GM12878 (cell line): ENCODE data around the gene PRDM7.
"Not testable (repeated sequence)": the region's sequence is repeated elsewhere in the genome, so short reads cannot be mapped to it uniquely, and the experiment has no call there.

Experiments used
- BACH1 ChIP-seq: fragments of 450-650 bp; IDR thresholded peaks from 2 replicates; pipeline ENCODE4 v1.6.1; 2017; ENCODE audit warnings: mild to moderate bottlenecking, borderline replicate concordance
- BCL11A ChIP-seq: IDR thresholded peaks from 2 replicates; pipeline ENCODE4 v1.6.1; 2011; ENCODE audit warnings: low read depth, low read length
- CTCF ChIP-seq, 3 experiments: IDR thresholded peaks in 2 of 3; conservative IDR thresholded peaks in 1 of 3; 2 replicates each; pipeline ENCODE4 v1.5.1; 2011; ENCODE audit warnings: low read depth in 3 of 3, low read length in 3 of 3, mild to moderate bottlenecking in 3 of 3, control low read depth in 2 of 3, moderate library complexity in 2 of 3, inconsistent platforms in 1 of 3, mixed read lengths in 1 of 3; ENCODE audit not compliant: control insufficient read depth in 2 of 3, insufficient read depth in 1 of 3; ENCODE audit errors: extremely low read depth in 1 of 3
- POLR2A ChIP-seq: IDR thresholded peaks from 2 replicates; pipeline ENCODE4 v1.6.1; 2011; ENCODE audit warnings: low read depth, mild to moderate bottlenecking, low read length
- SUPT20H ChIP-seq: IDR thresholded peaks from 2 replicates; pipeline ENCODE4 v1.6.1; 2011; ENCODE audit warnings: low read depth, mild to moderate bottlenecking, low read length, moderate library complexity, borderline replicate concordance; ENCODE audit not compliant: control insufficient read depth

- not testable (repeated sequence) for TF ChIP-seq POLR2A; SUPT20H; BCL11A; BACH1; CTCF (IDR thresholded peaks at IDR 0.05 in 2 of 3, conservative IDR thresholded peaks at IDR 0.05 in 1 of 3; ENCODE audit: control insufficient read depth in 2 of 3, extremely low read depth in 1 of 3, insufficient read depth in 1 of 3, low read depth in 3 of 3, low read length in 3 of 3)
Observed at GRCh38 chr16:90121846-90122245, 44.7 kb upstream of the PRDM7 start.
